Naive B cell (primary cell): Measurements from ENCODE around the gene PAX1. TPM values are rescaled to one million over a fixed set of nuclear protein-coding genes. Genes with fewer than 3 reads are reported as not detected.

Experiments used
- ATAC-seq, 2 donors: fragments of 150-1000 bp; cut with Tn5 transposase; 2 replicates each; pipeline ENCODE4 v1.10.0; 2021; ENCODE audit warnings: low read depth in 2 of 2, mild to moderate bottlenecking in 2 of 2, moderate library complexity in 2 of 2
- DNase-seq: peaks from one replicate; pipeline ENCODE4 v3.0.0; 2022
- H3K27ac Mint-ChIP-seq, 6 donors: one replicate each; pipeline ENCODE4 v1.8.0; 2020 to 2022; ENCODE audit warnings: mild to moderate bottlenecking in 6 of 6, mixed read lengths in 6 of 6, moderate library complexity in 5 of 6, inconsistent platforms in 2 of 6
- H3K27me3 Mint-ChIP-seq, 3 donors: one replicate each; pipeline ENCODE4 v1.8.0; 2021 to 2022; ENCODE audit warnings: mixed read lengths in 3 of 3, mild to moderate bottlenecking in 1 of 3
- H3K36me3 Mint-ChIP-seq, 2 donors: one replicate each; pipeline ENCODE4 v1.8.0; 2020 to 2022; ENCODE audit warnings: mixed read lengths in 2 of 2, inconsistent platforms in 1 of 2, mild to moderate bottlenecking in 1 of 2
- H3K4me1 Mint-ChIP-seq, 3 donors: one replicate each; pipeline ENCODE4 v1.8.0; 2020 to 2022; ENCODE audit warnings: mixed read lengths in 3 of 3, inconsistent platforms in 1 of 3, mild to moderate bottlenecking in 1 of 3, moderate library complexity in 1 of 3
- H3K4me3 Mint-ChIP-seq, 8 donors: one replicate each; pipeline ENCODE4 v1.8.0; 2020 to 2022; ENCODE audit warnings: mild to moderate bottlenecking in 8 of 8, mixed read lengths in 8 of 8, moderate library complexity in 8 of 8, inconsistent platforms in 2 of 8
- H3K9me3 Mint-ChIP-seq, 7 donors: one replicate each; pipeline ENCODE4 v1.8.0; 2020 to 2022; ENCODE audit warnings: mixed read lengths in 7 of 7, mild to moderate bottlenecking in 5 of 7, inconsistent platforms in 2 of 7, moderate library complexity in 1 of 7
- polyA plus RNA-seq, 6 donors: library from polyadenylated mRNA; unstranded; fragments of 300-500 nt; fragmentation: Illumina TruSeq; gene quantifications; one replicate each; pipeline ENCODE4 v1.2.3, GENCODE V29; 2021; ENCODE audit warnings: low read depth in 6 of 6

PAX1 gene
- not detected for polyA plus RNA-seq

- H3K27me3 Mint-ChIP-seq = peaks cover 46 to 94% (median 86%) of the 10 kb centered on the region in 3 donors
- H3K36me3 Mint-ChIP-seq = no peaks in the 10 kb centered on the region
- H3K27ac Mint-ChIP-seq = peak within 1 kb of the TSS in 1 of 6 donors; percentile 43
- peaks cover 0 to 6% (median 0%) of the 10 kb centered on the region in 7 donors for H3K9me3 Mint-ChIP-seq
- peak within 1 kb of the TSS in 2 of 8 donors; percentile 37 to 63 for H3K4me3 Mint-ChIP-seq
- H3K4me1 Mint-ChIP-seq = peaks cover 0 to 8% (median 7%) of the 10 kb centered on the region in 3 donors
- ATAC-seq (no peak), DNase-seq (no peak)
These were observed at the start of gene PAX1 for GRCh38 chr20:21705575-21706260. Gene PAX1 (plus strand): TSS chr20:21705664. CDS start chr20:21705713, 49 bp downstream.

- H3K4me1 Mint-ChIP-seq = no peaks in the 10 kb centered on the region
- H3K27me3 Mint-ChIP-seq = peaks cover 24 to 54% (median 27%) of the 10 kb centered on the region in 3 donors
- DNase-seq = no peak
- no peak for ATAC-seq
- peaks cover 0 to 4% (median 0%) of the 10 kb centered on the region in 7 donors for H3K9me3 Mint-ChIP-seq
- no peaks in the 10 kb centered on the region for H3K36me3 Mint-ChIP-seq
- no peak overlapping the region for H3K4me3 Mint-ChIP-seq
- no peak overlapping the region for H3K27ac Mint-ChIP-seq
These were observed 49.0 kb upstream of the PAX1 start for GRCh38 chr20:21656308-21657067.

DNA sequence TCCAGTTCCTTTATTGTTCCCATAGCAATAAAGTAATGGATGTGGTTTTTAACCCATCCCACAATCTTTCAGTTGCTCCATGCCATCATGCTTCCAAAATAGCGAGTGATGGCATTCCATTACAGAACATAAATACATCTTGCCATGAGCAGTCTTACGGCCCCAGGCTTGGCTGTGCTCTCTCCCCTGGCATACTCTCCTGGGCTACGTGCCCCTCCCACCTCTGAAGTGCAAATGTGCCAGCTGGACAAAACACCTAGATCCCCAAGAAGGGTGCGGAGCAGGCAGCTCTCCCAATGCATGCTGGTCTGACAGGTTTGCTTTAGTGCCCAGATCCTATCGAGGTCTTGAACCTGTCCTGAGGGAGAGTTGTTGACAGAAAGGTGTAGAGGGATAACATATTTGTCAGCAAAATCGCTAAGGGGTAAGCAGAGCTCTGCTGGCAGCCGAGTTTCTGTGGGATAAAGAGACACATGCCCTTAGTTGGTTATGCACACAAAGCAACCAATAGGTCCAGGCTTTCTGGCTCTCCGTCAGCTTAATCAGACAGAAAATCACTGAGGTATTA, 43.9 kb upstream of the PAX1 start:
- Mint-ChIP-seq H3K27ac (no peak overlapping the region), H3K27me3 (peaks cover 15 to 27% (median 19%) of the 10 kb centered on the region in 3 donors), H3K4me3 (no peak overlapping the region), H3K4me1 (no peaks in the 10 kb centered on the region), H3K36me3 (no peaks in the 10 kb centered on the region), H3K9me3 (peaks cover 0 to 3% (median 1%) of the 10 kb centered on the region in 7 donors)
- DNase-seq (no peak), ATAC-seq (no peak)

DNA sequence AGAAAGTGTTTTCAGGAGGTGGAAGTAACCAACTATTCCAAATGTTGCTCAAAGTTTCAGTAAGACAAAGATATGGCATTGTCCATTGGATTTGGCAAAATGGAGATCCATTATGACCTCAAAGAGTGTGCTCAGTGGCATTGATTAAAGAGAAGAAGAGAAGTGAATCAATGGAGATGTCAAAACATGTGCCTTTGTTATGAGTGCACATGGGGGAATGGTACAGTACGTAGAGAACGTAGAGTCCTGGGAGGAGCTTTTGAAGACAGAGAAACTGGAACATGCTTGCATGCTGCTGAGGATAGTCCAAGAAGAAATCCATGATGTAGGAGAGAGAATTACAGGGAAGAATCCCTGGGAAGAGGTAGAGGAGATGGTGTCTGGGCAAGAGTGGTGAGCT, 42.0 kb upstream of the PAX1 start:
- H3K27me3 Mint-ChIP-seq = peaks cover under 1 to 11% (median 8%) of the 10 kb centered on the region in 3 donors
- ATAC-seq = no peak
- H3K4me3 Mint-ChIP-seq = no peak overlapping the region
- no peak for DNase-seq
- H3K4me1 Mint-ChIP-seq = no peaks in the 10 kb centered on the region
- H3K27ac Mint-ChIP-seq = no peak overlapping the region
- no peaks in the 10 kb centered on the region for H3K36me3 Mint-ChIP-seq
- H3K9me3 Mint-ChIP-seq = peaks cover 0 to 3% (median 0%) of the 10 kb centered on the region in 7 donors

DNA sequence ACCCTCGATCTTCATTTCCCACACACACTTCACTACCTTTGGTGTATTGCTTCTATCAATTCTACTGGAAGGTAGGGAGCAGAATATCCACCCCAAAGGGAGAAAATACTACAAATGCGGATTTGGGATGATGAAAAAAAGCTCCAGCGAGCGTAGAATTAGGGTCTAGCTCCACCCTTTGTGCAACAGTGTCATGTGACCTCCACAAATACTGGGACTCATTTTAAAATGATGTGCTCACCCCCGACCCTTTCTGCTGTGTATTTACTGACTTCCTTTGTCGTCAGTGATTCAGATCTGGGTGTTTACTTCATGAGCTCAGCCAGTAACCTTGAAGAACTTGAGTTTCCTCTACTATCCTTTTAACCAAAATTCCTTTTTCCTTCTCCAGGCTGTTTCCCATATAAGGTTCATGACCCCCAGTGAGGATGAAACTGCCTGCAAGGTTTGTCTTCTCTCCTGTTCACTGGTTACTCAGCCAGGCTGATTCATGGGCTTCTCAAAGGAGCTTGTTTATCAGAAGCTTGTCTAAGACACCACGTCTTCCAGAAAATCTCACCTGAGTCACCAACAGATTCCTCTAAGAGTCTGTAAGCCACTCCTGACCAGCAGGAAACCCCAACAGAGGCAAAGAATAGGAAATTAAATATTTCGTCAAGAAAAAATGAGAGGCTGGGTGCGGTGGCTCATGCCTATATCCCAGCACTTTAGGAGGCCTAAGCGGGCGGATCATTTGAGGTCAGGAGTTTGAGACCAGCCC, 39.6 kb upstream of the PAX1 start:
- DNase-seq (no peak), ATAC-seq (no peak)
- Mint-ChIP-seq H3K4me3 (no peak overlapping the region), H3K4me1 (no peaks in the 10 kb centered on the region), H3K36me3 (no peaks in the 10 kb centered on the region), H3K27me3 (peaks cover 0 to 6% (median 0%) of the 10 kb centered on the region in 3 donors), H3K27ac (peak overlapping the region in 1 of 6 donors; percentile 65), H3K9me3 (peaks cover 0 to 10% (median under 1%) of the 10 kb centered on the region in 7 donors)

- Mint-ChIP-seq H3K27ac (no peak overlapping the region), H3K4me3 (peak overlapping the region in 1 of 8 donors; percentile 18), H3K36me3 (no peaks in the 10 kb centered on the region), H3K4me1 (no peaks in the 10 kb centered on the region), H3K9me3 (peaks cover 0 to 12% (median 4%) of the 10 kb centered on the region in 7 donors), H3K27me3 (peaks cover 0 to 12% (median 7%) of the 10 kb centered on the region in 3 donors)
- DNase-seq (no peak), ATAC-seq (no peak)
These were observed 35.3 kb upstream of the PAX1 start for GRCh38 chr20:21670126-21670525.

DNA sequence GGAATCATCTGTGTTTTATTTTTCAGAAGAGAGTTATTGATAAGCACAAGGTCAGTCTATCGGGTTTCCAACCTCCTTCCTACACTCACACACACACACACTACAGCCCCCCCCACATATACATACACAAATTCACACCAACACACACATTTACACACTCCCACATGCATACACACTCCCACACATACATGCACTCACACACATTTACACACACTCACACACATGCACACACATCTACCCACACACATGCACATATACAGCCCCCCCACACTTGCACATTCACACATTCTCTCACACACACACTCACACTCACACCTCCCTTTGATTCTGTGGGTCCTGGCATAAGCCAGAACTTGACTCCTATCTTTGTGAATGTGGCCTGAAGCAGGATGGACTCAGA, 34.5 kb upstream of the PAX1 start:
- no peaks in the 10 kb centered on the region for H3K36me3 Mint-ChIP-seq
- ATAC-seq (no peak), DNase-seq (no peak)
- H3K27me3 Mint-ChIP-seq = peaks cover 0 to 12% (median 7%) of the 10 kb centered on the region in 3 donors
- no peak overlapping the region for H3K27ac Mint-ChIP-seq
- peaks cover 2 to 9% (median 5%) of the 10 kb centered on the region in 7 donors for H3K9me3 Mint-ChIP-seq
- no peaks in the 10 kb centered on the region for H3K4me1 Mint-ChIP-seq
- peak overlapping the region in 1 of 8 donors; percentile 3 for H3K4me3 Mint-ChIP-seq

DNA sequence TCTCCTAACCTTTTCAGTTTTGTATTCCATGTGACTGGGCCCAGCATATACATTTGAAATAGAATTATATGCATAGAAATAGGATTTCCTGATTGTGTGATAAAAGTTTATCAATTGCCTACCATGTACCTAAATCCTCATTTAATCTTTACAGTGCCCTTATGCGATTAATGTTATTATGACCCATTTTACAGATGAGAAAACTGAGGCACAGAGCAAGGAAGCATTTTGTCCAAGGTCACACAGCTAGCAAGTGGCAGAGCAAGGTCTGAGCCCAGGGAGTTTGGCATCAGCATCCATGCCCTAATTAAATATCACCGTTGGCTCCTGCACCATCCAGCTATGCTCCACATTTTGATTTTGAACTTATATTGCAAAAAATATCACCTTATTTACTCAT, 28.2 kb upstream of the PAX1 start:
- no peak for DNase-seq
- no peak for ATAC-seq
- Mint-ChIP-seq H3K4me1 (no peaks in the 10 kb centered on the region), H3K27ac (no peak overlapping the region), H3K9me3 (peaks cover 0 to 14% (median 1%) of the 10 kb centered on the region in 7 donors), H3K4me3 (no peak overlapping the region), H3K27me3 (peaks cover 8 to 32% (median 10%) of the 10 kb centered on the region in 3 donors), H3K36me3 (no peaks in the 10 kb centered on the region)

DNA sequence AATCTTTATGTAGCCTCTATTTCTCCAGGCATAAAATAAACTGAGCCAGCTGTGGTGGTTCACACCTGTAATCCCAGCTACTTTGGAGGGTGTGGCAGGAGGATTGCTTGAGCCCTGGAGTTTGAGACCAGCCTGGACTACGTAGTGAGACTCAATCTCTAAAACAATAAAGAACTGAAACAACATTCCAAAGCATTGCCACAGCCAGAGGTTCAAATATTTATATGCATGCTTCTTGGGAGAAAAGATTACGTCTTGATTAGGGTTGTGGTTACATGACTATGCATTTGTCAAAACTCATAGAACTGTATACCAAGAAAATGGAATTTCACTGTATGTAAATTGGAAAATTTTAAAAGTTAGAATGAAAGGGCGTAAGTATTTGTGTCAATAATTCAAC, 27.7 kb upstream of the PAX1 start:
- Mint-ChIP-seq H3K4me3 (no peak overlapping the region), H3K36me3 (no peaks in the 10 kb centered on the region), H3K9me3 (peaks cover 0 to 14% (median 0%) of the 10 kb centered on the region in 7 donors), H3K4me1 (no peaks in the 10 kb centered on the region), H3K27me3 (peaks cover 8 to 37% (median 15%) of the 10 kb centered on the region in 3 donors), H3K27ac (no peak overlapping the region)
- DNase-seq (no peak), ATAC-seq (no peak)

DNA sequence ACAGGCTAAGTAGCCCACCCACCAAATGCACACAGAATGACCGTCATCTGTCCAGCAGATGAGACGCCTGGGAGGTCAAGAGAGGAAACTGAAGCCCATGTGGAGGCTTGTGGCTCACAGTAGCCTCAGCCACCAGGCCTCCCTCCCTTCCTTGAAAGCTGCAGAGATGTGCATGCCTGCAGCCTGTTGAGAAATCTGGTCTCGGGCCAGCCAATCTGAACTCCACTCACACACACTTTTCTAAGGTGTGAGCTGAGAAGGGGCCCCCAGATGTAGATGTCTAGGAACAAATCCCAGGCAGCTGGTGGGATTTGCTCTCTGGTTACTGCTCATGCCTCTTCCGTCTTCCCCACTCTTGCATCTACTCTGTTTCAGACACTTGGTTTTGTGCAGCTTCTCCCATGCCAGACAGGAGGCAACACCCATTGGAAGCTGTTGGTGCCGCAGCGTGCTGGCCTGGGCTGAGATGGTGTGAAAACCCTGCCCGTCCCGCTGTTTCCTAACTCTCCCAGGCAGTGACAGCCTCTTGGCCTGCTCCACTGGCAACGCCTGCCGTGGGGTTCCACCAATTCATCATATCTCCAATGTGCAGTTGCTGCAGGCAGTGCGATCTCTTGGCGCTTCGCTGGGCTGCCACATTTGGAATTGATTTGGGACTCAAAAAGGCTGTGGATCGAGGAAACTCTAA, 24.1 kb upstream of the PAX1 start:
- H3K27ac Mint-ChIP-seq = no peak overlapping the region
- no peak overlapping the region for H3K4me3 Mint-ChIP-seq

DNA sequence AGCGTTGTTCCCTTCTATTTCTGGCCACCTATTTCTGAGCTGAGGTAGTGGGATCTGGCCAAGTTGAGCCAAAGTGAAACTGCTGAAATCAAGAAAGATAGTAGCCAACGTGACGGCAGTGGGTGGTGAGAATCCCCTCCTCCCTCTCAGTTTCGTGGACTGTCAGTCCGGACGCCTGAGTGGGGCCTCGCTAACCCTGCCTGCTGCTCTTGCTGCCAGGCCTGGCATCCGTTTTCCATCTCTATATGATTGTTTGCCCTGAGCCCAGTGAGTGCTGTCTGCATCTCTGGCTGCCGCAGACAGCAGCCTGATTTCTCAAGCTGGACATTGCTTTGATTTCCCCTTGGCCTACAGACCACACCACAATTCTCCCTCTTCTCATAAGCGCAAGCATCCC, 23.5 kb upstream of the PAX1 start:
- no peak for DNase-seq
- Mint-ChIP-seq H3K4me1 (no peaks in the 10 kb centered on the region), H3K27me3 (peaks cover 5 to 30% (median 15%) of the 10 kb centered on the region in 3 donors), H3K36me3 (no peaks in the 10 kb centered on the region), H3K9me3 (peaks cover 0 to 8% (median 0%) of the 10 kb centered on the region in 7 donors), H3K27ac (no peak overlapping the region), H3K4me3 (no peak overlapping the region)
- no peak for ATAC-seq

More for the DNA sequence above, 24.1 kb upstream of the PAX1 start:
- H3K9me3 Mint-ChIP-seq = peaks cover 0 to 8% (median 0%) of the 10 kb centered on the region in 7 donors
- DNase-seq (no peak), ATAC-seq (no peak)
- H3K36me3 Mint-ChIP-seq = no peaks in the 10 kb centered on the region
- H3K27me3 Mint-ChIP-seq = peaks cover 5 to 30% (median 15%) of the 10 kb centered on the region in 3 donors
- no peaks in the 10 kb centered on the region for H3K4me1 Mint-ChIP-seq

DNA sequence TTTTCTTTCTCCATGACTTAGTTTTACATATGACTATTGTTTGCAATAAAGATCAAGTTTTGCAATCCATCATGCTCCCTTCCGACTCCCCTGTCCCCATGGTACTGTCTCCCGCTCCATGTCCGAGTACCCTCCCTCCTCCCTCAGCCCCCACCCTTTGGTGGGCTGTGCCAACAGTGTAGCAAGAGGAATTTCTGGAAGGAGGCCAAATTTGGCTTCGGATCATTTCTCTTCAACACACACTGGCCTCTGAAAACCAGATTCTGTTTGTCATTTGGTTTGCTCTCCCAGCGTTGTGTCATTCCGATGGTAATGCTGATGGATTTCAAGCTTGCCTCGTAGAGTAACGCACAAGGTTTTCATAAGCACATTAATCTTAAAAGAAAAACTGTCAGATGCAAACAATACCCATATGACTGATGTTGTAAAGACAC, 22.9 kb upstream of the PAX1 start:
- DNase-seq = no peak
- Mint-ChIP-seq H3K9me3 (peaks cover 0 to 8% (median 0%) of the 10 kb centered on the region in 7 donors), H3K4me1 (no peaks in the 10 kb centered on the region), H3K27ac (no peak overlapping the region), H3K36me3 (no peaks in the 10 kb centered on the region), H3K4me3 (no peak overlapping the region), H3K27me3 (peaks cover 0 to 30% (median 15%) of the 10 kb centered on the region in 3 donors)
- no peak for ATAC-seq
